ENCODE data around the gene SLC39A3. TPM values are rescaled to one million over a fixed set of nuclear protein-coding genes. Genes with fewer than 3 reads are reported as not detected.
A peak's percentile ranks its signal among the peaks of the same experiment; 100 is the strongest.

SLC39A3 gene
- total and polyA plus RNA-seq, 2 of the 8 experiments (the other 6 are each of a cell fraction or from before 2014, with no cell fraction given) = 33.0 to 52.9 TPM

DNA sequence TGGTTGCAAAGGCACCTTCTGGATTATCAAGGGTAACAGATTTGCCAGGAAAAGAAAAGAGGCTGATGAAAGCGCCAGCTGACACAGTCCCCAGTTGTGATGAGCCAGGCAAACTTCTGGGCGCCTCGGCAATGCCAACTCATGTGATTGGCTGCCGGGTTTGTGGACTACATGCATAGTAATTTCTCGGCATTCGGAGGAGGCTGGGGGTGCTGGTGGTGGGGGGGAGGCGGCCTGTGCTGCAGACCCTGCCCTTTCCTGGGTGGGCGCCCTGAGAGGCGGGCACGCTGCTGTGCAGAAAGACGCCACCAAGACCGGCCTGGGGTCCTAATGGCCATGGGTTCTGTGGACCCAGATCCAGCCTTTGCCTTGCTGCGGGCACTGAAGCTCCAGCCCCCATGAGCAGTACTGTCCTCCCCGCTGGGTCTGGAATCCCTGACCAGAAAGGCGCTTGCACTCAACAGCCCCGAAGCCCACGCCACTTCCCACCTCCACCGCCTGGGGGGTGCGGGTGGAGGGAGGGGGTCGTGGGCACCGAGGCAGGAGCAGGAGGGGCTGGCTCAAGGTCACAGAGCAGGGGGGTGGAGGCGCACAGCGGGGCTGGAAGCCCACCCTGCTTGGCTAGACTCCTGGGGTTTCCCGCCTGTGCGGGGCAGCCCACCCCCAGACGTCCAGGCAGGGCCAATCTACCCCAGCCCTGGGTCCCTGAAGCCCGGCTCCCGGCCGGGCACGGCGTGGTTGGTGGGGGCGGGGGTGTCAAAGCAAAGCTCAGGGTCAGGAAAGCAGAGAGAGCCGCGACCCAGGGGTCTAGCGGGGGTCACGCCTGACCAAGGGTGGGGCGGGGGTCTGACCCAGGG lies 19.7 kb downstream of the SLC39A3 start (continued):
- TF ChIP-seq SIRT6 (IDR thresholded peaks at IDR 0.05; ENCODE audit: low read length) = no peak
- TF ChIP-seq SAP30 (IDR thresholded peaks at IDR 0.05; ENCODE audit: insufficient read depth, insufficient replicate concordance, low read length) = no peak
- no peak for TF ChIP-seq SP4 (IDR thresholded peaks at IDR 0.05; ENCODE audit: low read length)
- TF ChIP-seq SIN3A (conservative IDR thresholded peaks at IDR 0.05 in 1 of 2, IDR thresholded peaks at IDR 0.05 in 1 of 2; ENCODE audit: low read depth in 1 of 2, low read length in 2 of 2) = peak in 1 of 2 experiments; percentile 22; a peak in 1 of 4 replicates
- no peak for TF ChIP-seq RNF2 (IDR thresholded peaks at IDR 0.05; ENCODE audit: borderline replicate concordance, low read depth, low read length, missing control alignments, poor library complexity, severe bottlenecking)

All from H1 (cell line).